Measurements from ENCODE around the gene DCUN1D2. TPM values are rescaled to one million over a fixed set of nuclear protein-coding genes. Genes with fewer than 3 reads are reported as not detected.

The DCUN1D2 gene
- total RNA-seq, 1 donor from 2014 or later = 29.0 TPM

GRCh38 chr13:113427562-113428468 lies 62.7 kb downstream of the DCUN1D2 start:
- Mint-ChIP-seq H3K4me3 (ENCODE audit: unreplicated experiment) (no peak overlapping the region), H3K9me3 (ENCODE audit: unreplicated experiment) (no peaks in the 10 kb centered on the region), H3K36me3 (ENCODE audit: unreplicated experiment) (peaks cover 3% of the 10 kb centered on the region), H3K4me1 (ENCODE audit: unreplicated experiment) (peaks cover 36% of the 10 kb centered on the region), H3K27me3 (ENCODE audit: unreplicated experiment) (no peaks in the 10 kb centered on the region), H3K27ac (ENCODE audit: unreplicated experiment) (peak overlapping the region; percentile 84)
- DNase-seq (ENCODE audit: extremely low spot score, unreplicated experiment) = no peak
- TF ChIP-seq CTCF (IDR thresholded peaks at IDR 0.05) = no peak

GRCh38 chr13:113426591-113426986 lies 63.9 kb downstream of the DCUN1D2 start:
- no peaks in the 10 kb centered on the region for H3K27me3 Mint-ChIP-seq (ENCODE audit: unreplicated experiment)
- no peak overlapping the region for H3K4me3 Mint-ChIP-seq (ENCODE audit: unreplicated experiment)
- H3K27ac Mint-ChIP-seq (ENCODE audit: unreplicated experiment) = peak overlapping the region; percentile 27
- peaks cover 3% of the 10 kb centered on the region for H3K36me3 Mint-ChIP-seq (ENCODE audit: unreplicated experiment)
- no peak for DNase-seq (ENCODE audit: extremely low spot score, unreplicated experiment)
- TF ChIP-seq CTCF (IDR thresholded peaks at IDR 0.05) = no peak
- no peaks in the 10 kb centered on the region for H3K9me3 Mint-ChIP-seq (ENCODE audit: unreplicated experiment)
- peaks cover 47% of the 10 kb centered on the region for H3K4me1 Mint-ChIP-seq (ENCODE audit: unreplicated experiment)

- Mint-ChIP-seq H3K36me3 (ENCODE audit: unreplicated experiment) (peaks cover 3% of the 10 kb centered on the region), H3K27me3 (ENCODE audit: unreplicated experiment) (no peaks in the 10 kb centered on the region), H3K4me3 (ENCODE audit: unreplicated experiment) (no peak overlapping the region), H3K27ac (ENCODE audit: unreplicated experiment) (no peak overlapping the region), H3K9me3 (ENCODE audit: unreplicated experiment) (no peaks in the 10 kb centered on the region), H3K4me1 (ENCODE audit: unreplicated experiment) (peaks cover 50% of the 10 kb centered on the region)
- no peak for DNase-seq (ENCODE audit: extremely low spot score, unreplicated experiment)
- no peak for TF ChIP-seq CTCF (IDR thresholded peaks at IDR 0.05)
These were observed 64.4 kb downstream of the DCUN1D2 start for GRCh38 chr13:113425941-113426590.

GRCh38 chr13:113423520-113424163 lies 66.9 kb downstream of the DCUN1D2 start:
- Mint-ChIP-seq H3K27me3 (ENCODE audit: unreplicated experiment) (no peaks in the 10 kb centered on the region), H3K4me1 (ENCODE audit: unreplicated experiment) (peaks cover 45% of the 10 kb centered on the region), H3K36me3 (ENCODE audit: unreplicated experiment) (peaks cover 2% of the 10 kb centered on the region), H3K4me3 (ENCODE audit: unreplicated experiment) (no peak overlapping the region), H3K27ac (ENCODE audit: unreplicated experiment) (no peak overlapping the region), H3K9me3 (ENCODE audit: unreplicated experiment) (no peaks in the 10 kb centered on the region)
- DNase-seq (ENCODE audit: extremely low spot score, unreplicated experiment) = no peak
- no peak for TF ChIP-seq CTCF (IDR thresholded peaks at IDR 0.05)

Data from osteocyte (in vitro differentiated cells).